Osteocyte (in vitro differentiated cells): ENCODE measurements around the gene HSD17B12. TPM values are rescaled to one million over a fixed set of nuclear protein-coding genes. Genes with fewer than 3 reads are reported as not detected.

ENCODE experiments used
- DNase-seq: peaks from one replicate; pipeline ENCODE4 v3.0.0; 2021; ENCODE audit warnings: mixed read lengths; ENCODE audit not compliant: unreplicated experiment; ENCODE audit errors: extremely low spot score
- H3K27ac Mint-ChIP-seq: one replicate; pipeline ENCODE4 v1.8.0; 2021; ENCODE audit warnings: mild to moderate bottlenecking, mixed read lengths; ENCODE audit not compliant: unreplicated experiment
- H3K27me3 Mint-ChIP-seq: one replicate; pipeline ENCODE4 v1.8.0; 2021; ENCODE audit warnings: mixed read lengths; ENCODE audit not compliant: unreplicated experiment
- H3K36me3 Mint-ChIP-seq: one replicate; pipeline ENCODE4 v1.8.0; 2021; ENCODE audit warnings: mixed read lengths; ENCODE audit not compliant: unreplicated experiment
- H3K4me1 Mint-ChIP-seq: one replicate; pipeline ENCODE4 v1.8.0; 2021; ENCODE audit warnings: mixed read lengths; ENCODE audit not compliant: unreplicated experiment
- H3K4me3 Mint-ChIP-seq: one replicate; pipeline ENCODE4 v1.8.0; 2021; ENCODE audit warnings: mild to moderate bottlenecking, moderate library complexity, mixed read lengths; ENCODE audit not compliant: unreplicated experiment
- H3K9me3 Mint-ChIP-seq: one replicate; pipeline ENCODE4 v1.8.0; 2021; ENCODE audit warnings: mixed read lengths; ENCODE audit not compliant: unreplicated experiment
- total RNA-seq: library from RNA; stranded (reverse); gene quantifications from 2 replicates; pipeline ENCODE4 v1.2.1, GENCODE V29; 2021
- TF ChIP-seq, protein P1 (sequence below): fragments of 200-600 bp; sonication (generic); IDR thresholded peaks from 2 replicates; pipeline ENCODE4 v1.5.0; 2021; ENCODE audit warnings: antibody characterized with exemption, mild to moderate bottlenecking, moderate library complexity

Gene HSD17B12
- total RNA-seq, 1 donor from 2014 or later = 81.6 TPM

DNA sequence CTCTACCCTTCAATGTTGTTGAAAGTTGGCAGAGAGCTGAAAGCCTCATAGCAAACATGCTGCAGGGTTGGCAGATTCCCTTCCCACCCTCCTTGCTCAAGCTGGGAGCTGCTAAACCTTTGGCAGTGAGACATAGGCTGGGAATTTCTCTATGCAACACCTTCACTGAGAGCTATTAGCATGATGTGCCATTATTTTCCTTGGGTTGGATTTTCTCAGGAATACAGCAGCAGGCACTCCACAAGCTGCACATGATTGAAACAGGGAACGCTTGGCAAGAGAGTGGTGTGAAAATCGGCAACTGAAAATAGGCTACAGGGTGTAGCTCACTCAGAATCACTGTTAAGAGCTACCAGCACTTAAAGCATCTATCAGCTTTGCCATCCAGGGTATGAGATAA lies 190.5 kb downstream of the HSD17B12 start:
- no peak for DNase-seq
- TF ChIP-seq, protein P1, sequence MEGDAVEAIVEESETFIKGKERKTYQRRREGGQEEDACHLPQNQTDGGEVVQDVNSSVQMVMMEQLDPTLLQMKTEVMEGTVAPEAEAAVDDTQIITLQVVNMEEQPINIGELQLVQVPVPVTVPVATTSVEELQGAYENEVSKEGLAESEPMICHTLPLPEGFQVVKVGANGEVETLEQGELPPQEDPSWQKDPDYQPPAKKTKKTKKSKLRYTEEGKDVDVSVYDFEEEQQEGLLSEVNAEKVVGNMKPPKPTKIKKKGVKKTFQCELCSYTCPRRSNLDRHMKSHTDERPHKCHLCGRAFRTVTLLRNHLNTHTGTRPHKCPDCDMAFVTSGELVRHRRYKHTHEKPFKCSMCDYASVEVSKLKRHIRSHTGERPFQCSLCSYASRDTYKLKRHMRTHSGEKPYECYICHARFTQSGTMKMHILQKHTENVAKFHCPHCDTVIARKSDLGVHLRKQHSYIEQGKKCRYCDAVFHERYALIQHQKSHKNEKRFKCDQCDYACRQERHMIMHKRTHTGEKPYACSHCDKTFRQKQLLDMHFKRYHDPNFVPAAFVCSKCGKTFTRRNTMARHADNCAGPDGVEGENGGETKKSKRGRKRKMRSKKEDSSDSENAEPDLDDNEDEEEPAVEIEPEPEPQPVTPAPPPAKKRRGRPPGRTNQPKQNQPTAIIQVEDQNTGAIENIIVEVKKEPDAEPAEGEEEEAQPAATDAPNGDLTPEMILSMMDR = no peak
- H3K36me3 Mint-ChIP-seq = no peaks in the 10 kb centered on the region
- no peak overlapping the region for H3K4me3 Mint-ChIP-seq
- no peaks in the 10 kb centered on the region for H3K4me1 Mint-ChIP-seq
- peaks cover 43% of the 10 kb centered on the region for H3K27me3 Mint-ChIP-seq
- peaks cover 5% of the 10 kb centered on the region for H3K9me3 Mint-ChIP-seq
- no peak overlapping the region for H3K27ac Mint-ChIP-seq

DNA sequence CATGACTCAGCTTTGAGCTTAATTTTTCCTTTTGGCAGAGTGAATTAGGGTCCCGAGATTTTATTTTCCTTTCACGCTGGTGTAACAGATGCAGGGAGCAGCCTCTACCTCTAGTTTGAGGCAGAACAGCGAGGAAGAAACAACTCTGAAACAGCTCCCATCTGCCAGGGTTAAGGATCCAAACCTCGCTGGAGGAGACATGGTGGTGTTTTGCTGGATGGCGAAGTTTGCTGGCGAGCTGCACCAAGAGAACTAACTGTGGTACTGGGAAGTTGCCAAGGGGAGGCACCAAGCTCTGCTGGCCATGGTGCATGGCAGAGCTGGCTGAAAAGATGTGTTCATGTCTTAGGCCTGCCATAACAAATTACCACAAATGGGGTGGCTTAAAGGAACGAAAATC lies 192.5 kb downstream of the HSD17B12 start:
- Mint-ChIP-seq H3K27ac (no peak overlapping the region), H3K4me1 (no peaks in the 10 kb centered on the region), H3K36me3 (no peaks in the 10 kb centered on the region), H3K9me3 (no peaks in the 10 kb centered on the region), H3K27me3 (peaks cover 47% of the 10 kb centered on the region), H3K4me3 (no peak overlapping the region)
- TF ChIP-seq, protein P1 = no peak
- DNase-seq = no peak

DNA sequence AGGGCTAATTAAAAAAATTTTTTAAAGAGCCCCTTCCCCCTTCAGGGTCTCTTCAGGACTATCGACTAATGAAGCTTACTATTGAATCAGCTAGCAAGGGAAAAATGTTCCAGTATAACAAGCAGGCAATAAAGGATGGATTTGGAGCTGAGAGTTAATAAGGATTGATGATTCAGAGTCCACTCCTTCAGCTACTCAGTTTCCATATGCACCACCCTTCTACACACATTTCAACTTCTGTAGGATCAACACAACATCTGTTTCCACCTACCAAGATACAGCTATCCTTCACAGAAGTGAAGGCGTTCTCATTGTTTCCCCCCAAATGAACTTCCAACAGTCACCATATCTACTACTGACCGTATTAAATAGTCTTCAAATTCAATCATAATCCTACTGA lies 193.5 kb downstream of the HSD17B12 start:
- no peak overlapping the region for H3K4me3 Mint-ChIP-seq
- no peaks in the 10 kb centered on the region for H3K9me3 Mint-ChIP-seq
- H3K36me3 Mint-ChIP-seq = no peaks in the 10 kb centered on the region
- H3K27ac Mint-ChIP-seq = no peak overlapping the region
- no peaks in the 10 kb centered on the region for H3K4me1 Mint-ChIP-seq
- no peak for DNase-seq
- TF ChIP-seq, protein P1 = no peak
- peaks cover 56% of the 10 kb centered on the region for H3K27me3 Mint-ChIP-seq

DNA sequence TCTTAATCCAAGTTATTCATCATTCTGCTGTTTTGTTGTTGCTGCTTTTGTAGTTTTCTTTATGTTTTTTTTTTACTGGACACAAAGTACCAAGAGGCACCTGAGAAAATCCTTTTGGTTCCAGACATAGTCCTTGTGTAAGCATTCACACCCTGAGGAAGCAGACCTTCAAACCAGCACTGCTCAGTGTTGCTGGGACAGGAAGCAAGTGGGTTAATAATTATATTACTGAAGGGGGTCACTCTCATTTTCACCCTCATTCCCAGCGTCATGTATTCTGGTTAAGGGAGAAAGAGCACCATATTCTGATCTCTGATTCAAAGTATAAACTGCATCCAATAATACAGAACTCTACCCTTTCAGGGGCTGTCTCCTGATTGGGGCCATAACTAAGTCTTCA lies 194.2 kb downstream of the HSD17B12 start:
- no peak overlapping the region for H3K4me3 Mint-ChIP-seq
- H3K27me3 Mint-ChIP-seq = peaks cover 51% of the 10 kb centered on the region

DNA sequence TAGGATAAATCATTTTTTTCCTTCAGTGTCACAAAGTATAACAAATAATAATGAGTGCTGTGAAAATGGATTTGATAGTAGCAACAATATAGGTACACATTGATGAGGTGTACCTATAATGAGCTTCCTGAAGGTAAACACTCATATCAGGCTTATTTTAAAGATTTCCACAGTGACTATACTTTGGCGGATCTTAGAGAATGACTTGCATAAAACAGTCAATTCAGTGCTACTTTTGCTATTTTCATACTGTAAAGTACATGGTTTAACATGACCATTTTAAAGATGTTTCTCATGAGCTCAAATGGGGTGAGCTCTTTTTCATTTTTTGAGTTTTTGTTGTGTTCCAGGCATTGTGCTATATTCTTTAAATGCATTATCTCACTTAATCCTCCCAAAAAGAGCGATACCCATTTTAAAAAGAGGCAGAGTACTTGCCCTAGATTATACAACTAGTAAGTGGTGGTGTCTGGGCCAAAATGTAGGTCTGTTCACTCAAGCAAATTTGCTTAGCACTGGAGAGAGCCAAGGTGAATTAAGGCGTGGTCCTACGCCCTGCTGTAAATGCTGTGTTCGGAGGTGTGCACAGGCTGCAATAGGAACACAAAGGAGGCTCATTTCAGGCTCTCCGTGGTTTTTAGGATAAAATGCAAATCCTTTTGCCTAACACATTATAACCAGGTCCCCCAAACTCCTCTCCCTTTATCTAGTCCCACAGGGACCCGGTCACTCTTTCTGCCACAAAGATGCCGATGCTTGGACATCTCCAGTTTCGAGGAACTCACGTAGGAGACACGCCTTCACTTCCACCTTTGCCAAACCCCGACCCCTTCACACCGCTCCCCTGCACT lies 199.5 kb downstream of the HSD17B12 start:
- H3K4me3 Mint-ChIP-seq = peak overlapping the region; percentile 94
- H3K27me3 Mint-ChIP-seq = peaks cover 24% of the 10 kb centered on the region
- TF ChIP-seq, protein P1 = no peak
- peaks cover 4% of the 10 kb centered on the region for H3K9me3 Mint-ChIP-seq
- DNase-seq = no peak
- H3K36me3 Mint-ChIP-seq = peaks cover 12% of the 10 kb centered on the region
- peak overlapping the region; percentile 83 for H3K27ac Mint-ChIP-seq
- H3K4me1 Mint-ChIP-seq = peaks cover 21% of the 10 kb centered on the region

More for the DNA sequence above, 194.2 kb downstream of the HSD17B12 start:
- no peak for DNase-seq
- Mint-ChIP-seq H3K4me1 (no peaks in the 10 kb centered on the region), H3K27ac (no peak overlapping the region), H3K36me3 (no peaks in the 10 kb centered on the region), H3K9me3 (no peaks in the 10 kb centered on the region)
- TF ChIP-seq, protein P1 = no peak
